Testis (tissue), 2 donors: Measurements from ENCODE around the gene FILIP1L.

Experiments used
- CTCF ChIP-seq, 3 experiments: fragments of 450-650 bp in 2 of 3; fragments of 200-600 bp in 1 of 3; sonication (generic) in 1 of 3; IDR thresholded peaks; one replicate each; pipeline ENCODE4 v1.5.1; 2016 to 2019; ENCODE audit warnings: antibody characterized with exemption in 3 of 3, mild to moderate bottlenecking in 2 of 3, moderate library complexity in 1 of 3
- POLR2A ChIP-seq: fragments of 450-650 bp; IDR thresholded peaks from one replicate; pipeline ENCODE4 v1.6.1; 2017; ENCODE audit warnings: antibody characterized with exemption, mild to moderate bottlenecking, moderate library complexity

- TF ChIP-seq CTCF (IDR thresholded peaks at IDR 0.05) = no peak
- TF ChIP-seq POLR2A = no peak
Measured at GRCh38 chr3:99874237-99875002, 239.9 kb downstream of the FILIP1L start.
